IMR-90 (cell line): ENCODE results near the gene RNF151. TPM values are rescaled to one million over a fixed set of nuclear protein-coding genes. Genes with fewer than 3 reads are reported as not detected.
A peak's percentile ranks its signal among the peaks of the same experiment; 100 is the strongest.

ENCODE experiments used
- ATAC-seq: fragments of 200-7000 bp; cut with Tn5 transposase; 2 replicates; pipeline ENCODE4 v1.9.1; 2020; ENCODE audit warnings: low read depth, mild to moderate bottlenecking, moderate library complexity
- BruUV-seq: library from RNA; stranded (reverse); fragments of 400-500 nt; replicated peaks from 2 replicates; lab custom pipeline; 2021; lab: Mats Ljungman, UMichigan
- CTCF ChIA-PET: fragments of 300-600 bp; formaldehyde crosslinking; extraction: SDS; loops from one replicate; lab custom pipeline; 2021; ENCODE audit warnings: antibody characterized with exemption; lab: Yijun Ruan, JAX
- POLR2A ChIA-PET: fragments of 300-600 bp; sonication (Branson Sonifier 250); formaldehyde crosslinking; loops from one replicate; lab custom pipeline; 2022; ENCODE audit warnings: antibody characterized with exemption; ENCODE audit not compliant: unreplicated experiment; lab: Charles Lee
- DNase-seq: peaks from one replicate; pipeline ENCODE4 v3.0.0; 2013
- H2AFZ ChIP-seq: replicated peaks from 2 replicates; pipeline ENCODE3; 2013; ENCODE audit warnings: low read length, mild to moderate bottlenecking; ENCODE audit not compliant: poor library complexity
- H2AK5ac ChIP-seq: 2 replicates; pipeline ENCODE4 v1.6.1; 2013; ENCODE audit warnings: low read depth, low read length, inconsistent platforms
- H2AK9ac ChIP-seq: replicated peaks from 2 replicates; pipeline ENCODE3; 2013; ENCODE audit warnings: mild to moderate bottlenecking, low read depth, low read length, moderate library complexity; ENCODE audit not compliant: poor library complexity
- H2BK120ac ChIP-seq: 2 replicates; pipeline ENCODE4 v1.6.1; 2013; ENCODE audit warnings: low read depth, low read length, inconsistent platforms
- H2BK15ac ChIP-seq: 3 replicates; pipeline ENCODE4 v1.6.1; 2013; ENCODE audit warnings: low read depth, low read length, inconsistent platforms
- H2BK20ac ChIP-seq: 2 replicates; pipeline ENCODE4 v1.6.1; 2013; ENCODE audit warnings: low read depth, mild to moderate bottlenecking, inconsistent platforms, low read length, moderate library complexity
- H2BK5ac ChIP-seq: 2 replicates; pipeline ENCODE4 v1.6.1; 2013; ENCODE audit warnings: mild to moderate bottlenecking, low read depth, low read length, inconsistent platforms; ENCODE audit not compliant: poor library complexity, severe bottlenecking
- H3K14ac ChIP-seq: replicated peaks from 2 replicates; pipeline ENCODE4 v1.6.1; 2013; ENCODE audit warnings: low read depth, low read length, inconsistent platforms
- H3K18ac ChIP-seq: 2 replicates; pipeline ENCODE4 v1.6.1; 2013; ENCODE audit warnings: low read depth, low read length, control low read depth
- H3K23ac ChIP-seq: 2 replicates; pipeline ENCODE4 v1.6.1; 2013; ENCODE audit warnings: low read depth, low read length, inconsistent platforms
- H3K27ac ChIP-seq: 2 replicates; pipeline ENCODE4 v1.5.1; 2013; ENCODE audit warnings: mild to moderate bottlenecking, control low read depth, low read length; ENCODE audit not compliant: insufficient read depth
- H3K27me3 ChIP-seq: 2 replicates; pipeline ENCODE4 v1.6.1; 2013; ENCODE audit warnings: low read length; ENCODE audit not compliant: control insufficient read depth, insufficient read depth
- H3K36me3 ChIP-seq: 2 replicates; pipeline ENCODE4 v1.6.1; 2013; ENCODE audit warnings: low read length, mixed read lengths; ENCODE audit not compliant: control insufficient read depth, insufficient read depth
- H3K4ac ChIP-seq: 2 replicates; pipeline ENCODE4 v1.6.1; 2013; ENCODE audit warnings: low read depth, low read length, inconsistent platforms
- H3K4me1 ChIP-seq: 2 replicates; pipeline ENCODE4 v1.6.1; 2013; ENCODE audit warnings: low read length, mixed read lengths; ENCODE audit not compliant: control insufficient read depth, insufficient read depth
- H3K4me2 ChIP-seq: 2 replicates; pipeline ENCODE4 v1.6.1; 2013; ENCODE audit warnings: low read depth, mild to moderate bottlenecking, control low read depth, low read length, moderate library complexity
- H3K4me3 ChIP-seq: 2 replicates; pipeline ENCODE4 v1.5.1; 2013; ENCODE audit warnings: low read depth, mild to moderate bottlenecking, control low read depth, low read length, moderate library complexity; ENCODE audit not compliant: insufficient read depth
- H3K56ac ChIP-seq: 2 replicates; pipeline ENCODE4 v1.6.1; 2013; ENCODE audit warnings: low read length, inconsistent platforms; ENCODE audit not compliant: insufficient read depth; ENCODE audit errors: extremely low read depth
- H3K79me1 ChIP-seq, 2 experiments: 2 replicates each; pipeline ENCODE4 v1.6.1; 2013; ENCODE audit warnings: low read length in 2 of 2, inconsistent platforms in 1 of 2, low read depth in 1 of 2
- H3K9ac ChIP-seq: 2 replicates; pipeline ENCODE4 v1.6.1; 2013; ENCODE audit warnings: low read depth, low read length, control low read depth
- H3K9me1 ChIP-seq: 2 replicates; pipeline ENCODE4 v1.6.1; 2013; ENCODE audit warnings: low read length, inconsistent platforms; ENCODE audit not compliant: insufficient read depth
- H3K9me3 ChIP-seq: 2 replicates; pipeline ENCODE4 v1.6.1; 2013; ENCODE audit warnings: low read length; ENCODE audit not compliant: control insufficient read depth, insufficient read depth
- H4K20me1 ChIP-seq: 2 replicates; pipeline ENCODE4 v1.6.1; 2013; ENCODE audit warnings: low read length, inconsistent platforms; ENCODE audit not compliant: insufficient read depth
- H4K5ac ChIP-seq: 2 replicates; pipeline ENCODE4 v1.6.1; 2013; ENCODE audit warnings: mild to moderate bottlenecking, low read depth, low read length, control low read depth
- H4K8ac ChIP-seq, 2 experiments: 2 replicates each; pipeline ENCODE4 v1.6.1; 2013; ENCODE audit warnings: low read depth in 2 of 2, low read length in 2 of 2, control low read depth in 1 of 2, inconsistent platforms in 1 of 2
- H4K91ac ChIP-seq: 2 replicates; pipeline ENCODE4 v1.6.1; 2013; ENCODE audit warnings: low read depth, low read length, inconsistent platforms; ENCODE audit not compliant: insufficient read depth
- BHLHE40 ChIP-seq: fragments of 150-350 bp; IDR thresholded peaks from 2 replicates; pipeline ENCODE4 v1.6.1; 2016; ENCODE audit warnings: mild to moderate bottlenecking, low read depth, low read length
- CEBPB ChIP-seq: IDR thresholded peaks from 2 replicates; pipeline ENCODE4 v1.6.1; 2012; ENCODE audit warnings: low read depth, low read length, improper control_type of control experiment
- FOS ChIP-seq: fragments of 150-350 bp; IDR thresholded peaks from 2 replicates; pipeline ENCODE4 v1.6.1; 2016; ENCODE audit warnings: low read depth, low read length
- MXI1 ChIP-seq: IDR thresholded peaks from 2 replicates; pipeline ENCODE4 v1.6.1; 2012; ENCODE audit warnings: low read depth, mild to moderate bottlenecking, low read length, moderate library complexity, borderline replicate concordance
- NFE2L2 ChIP-seq: fragments of 150-350 bp; IDR thresholded peaks from 2 replicates; pipeline ENCODE4 v1.6.1; 2016; ENCODE audit warnings: low read depth, mild to moderate bottlenecking, low read length
- POLR2A ChIP-seq: IDR thresholded peaks from 2 replicates; pipeline ENCODE4 v1.6.1; 2012; ENCODE audit warnings: mild to moderate bottlenecking, low read depth, low read length
- RAD21 ChIP-seq: IDR thresholded peaks from 2 replicates; pipeline ENCODE4 v1.6.1; 2012; ENCODE audit warnings: low read length, improper control_type of control experiment
- RCOR1 ChIP-seq: IDR thresholded peaks from 2 replicates; pipeline ENCODE4 v1.6.1; 2012; ENCODE audit warnings: mild to moderate bottlenecking, low read length, improper control_type of control experiment; ENCODE audit not compliant: insufficient replicate concordance
- RFX5 ChIP-seq: IDR thresholded peaks from 2 replicates; pipeline ENCODE4 v1.8.0; 2012; ENCODE audit warnings: low read depth, mild to moderate bottlenecking, low read length, moderate library complexity
- SMC3 ChIP-seq: fragments of 150-350 bp; IDR thresholded peaks from 2 replicates; pipeline ENCODE4 v1.6.1; 2016; ENCODE audit warnings: low read depth, mild to moderate bottlenecking, antibody characterized with exemption, low read length, moderate library complexity
- USF2 ChIP-seq: fragments of 150-350 bp; IDR thresholded peaks from 2 replicates; pipeline ENCODE4 v1.6.1; 2017; ENCODE audit warnings: mild to moderate bottlenecking, antibody characterized with exemption, low read length, low read depth
- WGBS, 2 experiments: methylation state at CpG; one replicate each; pipeline versions ENCODE4 v1.1.5 to v1.1.7; 2013; ENCODE audit warnings: missing lambda C conversion rate in 2 of 2; ENCODE audit not compliant: insufficient read length in 1 of 2; ENCODE audit errors: extremely low coverage in 2 of 2; 5-methylcytosine and 5-hydroxymethylcytosine counted together
- dilution Hi-C: fragments of 300-500 bp; cut with HindIII; formaldehyde crosslinking; loops from one replicate; pipeline ENCODE4 v1.14.3; 2018; ENCODE audit warnings: low sequenced_read_pairs; ENCODE audit not compliant: unreplicated experiment
- in situ Hi-C: fragments of 300-500 bp; cut with MboI; formaldehyde crosslinking; loops from 3 replicates; pipeline ENCODE4 v1.14.3; 2019; ENCODE audit warnings: low sequenced_read_pairs, inconsistent platforms, mixed read lengths
- intact Hi-C: fragments of 100-400 bp; cut with micrococcal nuclease; formaldehyde crosslinking; loops from 2 replicates; pipeline ENCODE4 v1.10.0; 2022
- polyA plus RNA-seq, 3 experiments: library from polyadenylated mRNA; depleted of rRNA; stranded (reverse); fragments of >200 nt; gene quantifications; 2 replicates each; pipeline ENCODE4 v1.2.3, GENCODE V29; 2012; ENCODE audit warnings: low replicate concordance in 1 of 3
- total RNA-seq: library from RNA; depleted of rRNA; stranded (reverse); fragments of >200 nt; gene quantifications from 2 replicates; pipeline ENCODE4 v1.2.3, GENCODE V29; 2012
- TF ChIP-seq, protein P1 (sequence below): fragments of 150-350 bp; IDR thresholded peaks from 2 replicates; pipeline ENCODE4 v1.6.1; 2016; ENCODE audit warnings: low read depth, mild to moderate bottlenecking, low read length, moderate library complexity, borderline replicate concordance
- TF ChIP-seq, protein P2 (sequence below): conservative IDR thresholded peaks from 2 replicates; pipeline ENCODE4 v1.5.1; 2012; ENCODE audit warnings: mild to moderate bottlenecking, low read depth, low read length, improper control_type of control experiment

RNF151 gene
- total and polyA plus RNA-seq, 2 of the 4 experiments (the other 2 are of a cell fraction): not detected

- no peak overlapping the region for H2BK15ac ChIP-seq
- ChIA-PET CTCF (interaction anchor here (0.5 to 1.7 kb wide), 6 partner anchors 10 to 136 kb away, joined by 3 to 8 read pairs (median 5); partner anchors contain the start of genes GFER and NOXO1), POLR2A (interaction anchor here (1.0 kb wide), 1 partner anchor 152 kb away, joined by 3 read pairs; the partner anchor contains the start of gene TRAF7)
- 0 out of 2 replicates have a peak overlapping the region, but pooled peaks have one; percentile 14 for H3K27ac ChIP-seq
- no peak overlapping the region for H4K5ac ChIP-seq
- H3K9me1 ChIP-seq: peaks cover 8% of the 10 kb centered on the region; the same call in 1 of the 2 replicates
- peak overlapping the region; percentile 36 for H3K4ac ChIP-seq
- H4K8ac ChIP-seq: no peak overlapping the region; a peak in 1 of 4 replicates
- H3K27me3 ChIP-seq: no peaks in the 10 kb centered on the region
- peak overlapping the region; percentile 68 for H2AFZ ChIP-seq
- peaks cover 77% of the 10 kb centered on the region for H4K20me1 ChIP-seq
- H2BK20ac ChIP-seq: no peak overlapping the region
- no peak overlapping the region for H2BK120ac ChIP-seq
- no peak overlapping the region for H3K14ac ChIP-seq
- H3K9me3 ChIP-seq: no peaks in the 10 kb centered on the region
- in situ Hi-C loops: no loop called here
- peak; percentile 81 for DNase-seq
- H2AK9ac ChIP-seq: peak overlapping the region; percentile 92
- peaks cover 49% of the 10 kb centered on the region for H3K36me3 ChIP-seq
- H3K56ac ChIP-seq: no peak overlapping the region
- H3K79me1 ChIP-seq: peaks cover 10 to 89% of the 10 kb centered on the region in 2 experiments; a peak in 3 of 4 replicates
- intact Hi-C loops: loop anchor here (5.0 kb wide), 1 partner anchor 138 kb away; no protein-coding TSS in a partner anchor
- no peak overlapping the region for H2BK5ac ChIP-seq
- no peak overlapping the region for H4K91ac ChIP-seq
- peak overlapping the region; percentile 33 for H2AK5ac ChIP-seq
- H3K9ac ChIP-seq: no peak overlapping the region
- ATAC-seq: peak; percentile 96
- WGBS, 2 experiments: 32% methylated on average over 23 of the region's 36 CpGs; no CpG with 5 or more reads in 1 of the 2 experiments
- dilution Hi-C loops: no loop called here
- no TSS peak for BruUV-seq
- no peak overlapping the region for H3K23ac ChIP-seq
- no peak overlapping the region for H3K18ac ChIP-seq
- H3K4me3 ChIP-seq: no peak overlapping the region
- no peak overlapping the region; the same call in 1 of the 2 replicates for H3K4me2 ChIP-seq
- H3K4me1 ChIP-seq: peaks cover 21% of the 10 kb centered on the region
- TF ChIP-seq RAD21: peak; percentile 61
- TF ChIP-seq, protein P1, sequence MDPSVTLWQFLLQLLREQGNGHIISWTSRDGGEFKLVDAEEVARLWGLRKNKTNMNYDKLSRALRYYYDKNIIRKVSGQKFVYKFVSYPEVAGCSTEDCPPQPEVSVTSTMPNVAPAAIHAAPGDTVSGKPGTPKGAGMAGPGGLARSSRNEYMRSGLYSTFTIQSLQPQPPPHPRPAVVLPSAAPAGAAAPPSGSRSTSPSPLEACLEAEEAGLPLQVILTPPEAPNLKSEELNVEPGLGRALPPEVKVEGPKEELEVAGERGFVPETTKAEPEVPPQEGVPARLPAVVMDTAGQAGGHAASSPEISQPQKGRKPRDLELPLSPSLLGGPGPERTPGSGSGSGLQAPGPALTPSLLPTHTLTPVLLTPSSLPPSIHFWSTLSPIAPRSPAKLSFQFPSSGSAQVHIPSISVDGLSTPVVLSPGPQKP: no peak
- no peak for TF ChIP-seq POLR2A
- TF ChIP-seq RFX5: no peak
- no peak for TF ChIP-seq RCOR1
- TF ChIP-seq CEBPB: no peak
- TF ChIP-seq, protein P2, sequence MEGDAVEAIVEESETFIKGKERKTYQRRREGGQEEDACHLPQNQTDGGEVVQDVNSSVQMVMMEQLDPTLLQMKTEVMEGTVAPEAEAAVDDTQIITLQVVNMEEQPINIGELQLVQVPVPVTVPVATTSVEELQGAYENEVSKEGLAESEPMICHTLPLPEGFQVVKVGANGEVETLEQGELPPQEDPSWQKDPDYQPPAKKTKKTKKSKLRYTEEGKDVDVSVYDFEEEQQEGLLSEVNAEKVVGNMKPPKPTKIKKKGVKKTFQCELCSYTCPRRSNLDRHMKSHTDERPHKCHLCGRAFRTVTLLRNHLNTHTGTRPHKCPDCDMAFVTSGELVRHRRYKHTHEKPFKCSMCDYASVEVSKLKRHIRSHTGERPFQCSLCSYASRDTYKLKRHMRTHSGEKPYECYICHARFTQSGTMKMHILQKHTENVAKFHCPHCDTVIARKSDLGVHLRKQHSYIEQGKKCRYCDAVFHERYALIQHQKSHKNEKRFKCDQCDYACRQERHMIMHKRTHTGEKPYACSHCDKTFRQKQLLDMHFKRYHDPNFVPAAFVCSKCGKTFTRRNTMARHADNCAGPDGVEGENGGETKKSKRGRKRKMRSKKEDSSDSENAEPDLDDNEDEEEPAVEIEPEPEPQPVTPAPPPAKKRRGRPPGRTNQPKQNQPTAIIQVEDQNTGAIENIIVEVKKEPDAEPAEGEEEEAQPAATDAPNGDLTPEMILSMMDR: peak; percentile 98
- TF ChIP-seq BHLHE40: no peak
- TF ChIP-seq MXI1: peak; percentile 71
- TF ChIP-seq FOS: no peak
- peak; percentile 80 for TF ChIP-seq SMC3
- no peak for TF ChIP-seq NFE2L2
- peak; percentile 4; the same call in 1 of the 2 replicates for TF ChIP-seq USF2
Measured at GRCh38 chr16:2003827-2004641, 37.4 kb downstream of the RNF151 start.
